ENCODE data around the gene IMMT.

GRCh38 chr2:86202336-86202692 lies 7.1 kb upstream of the IMMT start:
- no peak for TF ChIP-seq CTCF (IDR thresholded peaks at IDR 0.05)
- TF ChIP-seq ZFX (IDR thresholded peaks at IDR 0.05; ENCODE audit: borderline replicate concordance), result no peak
